HCT116 (cell line): Measurements from ENCODE around the gene DDR2. TPM values are rescaled to one million over a fixed set of nuclear protein-coding genes. Genes with fewer than 3 reads are reported as not detected.
"Not testable (repeated sequence)": the region's sequence is repeated elsewhere in the genome, so short reads cannot be mapped to it uniquely, and the experiment has no call there.

Experiments
- ATAC-seq: fragments of 200-7000 bp; cut with Tn5 transposase; 2 replicates; pipeline ENCODE4 v1.9.1; 2020; ENCODE audit warnings: mild to moderate bottlenecking, moderate library complexity
- BruUV-seq: library from RNA; stranded (reverse); fragments of 400-500 nt; replicated peaks from 2 replicates; lab custom pipeline; 2021; lab: Mats Ljungman, UMichigan
- CTCF ChIA-PET: fragments of 300-600 bp; sonication (Branson Sonifier 250); formaldehyde crosslinking; loops from one replicate; lab custom pipeline; 2021; ENCODE audit warnings: antibody characterized with exemption; lab: Charles Lee
- POLR2A ChIA-PET: fragments of 300-600, 350-600 bp; sonication (Branson Sonifier 250); formaldehyde crosslinking; loops from one replicate; lab custom pipeline; 2021; ENCODE audit warnings: antibody characterized with exemption; lab: Charles Lee
- RAD21 ChIA-PET, 2 experiments: fragments of 300-600 bp; sonication (Branson Sonifier 250); formaldehyde crosslinking; loops; one replicate each; lab custom pipeline; 2023; ENCODE audit warnings: low total read pairs in 2 of 2; ENCODE audit not compliant: uncharacterized antibody in 2 of 2, unreplicated experiment in 2 of 2, low non-redundant PET in 1 of 2; lab: Charles Lee
- DNase-seq: peaks from one replicate; pipeline ENCODE4 v3.0.0-alpha.2; 2010; ENCODE audit warnings: low read depth, low spot score
- H2AFZ ChIP-seq: fragments of 200-600 bp; shearing (Covaris generic), sonication (generic); 2 replicates; pipeline ENCODE4 v1.6.1; 2017; ENCODE audit warnings: low read depth, mixed run types, mixed read lengths, antibody characterized with exemption, low read length; ENCODE audit not compliant: poor library complexity, severe bottlenecking
- H3K27ac ChIP-seq: 2 replicates; pipeline ENCODE4 v1.5.1; 2012; ENCODE audit warnings: low read depth, low read length
- H3K27me3 ChIP-seq: fragments of 200-600 bp; sonication (generic); 2 replicates; pipeline ENCODE4 v1.6.1; 2016; ENCODE audit warnings: mixed run types, low read length, mixed read lengths; ENCODE audit not compliant: insufficient read depth
- H3K36me3 ChIP-seq, 2 experiments: fragments of 200-500 bp in 1 of 2; fragments of 200-600 bp in 1 of 2; sonication (Bioruptor generic) in 1 of 2; sonication (generic) in 1 of 2; 2 replicates each; pipeline versions ENCODE4 v1.5.1 to v1.6.1; 2014 to 2016; ENCODE audit warnings: low read length in 2 of 2, inconsistent platforms in 1 of 2, mixed read lengths in 1 of 2, mixed run types in 1 of 2; ENCODE audit not compliant: insufficient read depth in 2 of 2, control insufficient read depth in 1 of 2
- H3K4me1 ChIP-seq, 2 experiments: fragments of 200-600 bp in 1 of 2; sonication (generic) in 1 of 2; 2 replicates each; pipeline versions ENCODE4 v1.5.1 to v1.6.1; 2012 to 2017; ENCODE audit warnings: low read length in 2 of 2, inconsistent platforms in 1 of 2, mild to moderate bottlenecking in 1 of 2, mixed read lengths in 1 of 2, mixed run types in 1 of 2, moderate library complexity in 1 of 2; ENCODE audit not compliant: insufficient read depth in 2 of 2, control insufficient read depth in 1 of 2
- H3K4me2 ChIP-seq: fragments of 200-600 bp; sonication (generic); 2 replicates; pipeline ENCODE4 v1.6.1; 2017; ENCODE audit warnings: mixed run types, low read length, mixed read lengths
- H3K4me3 ChIP-seq, 2 experiments: fragments of 200-600 bp in 1 of 2; sonication (generic) in 1 of 2; replicated peaks in 1 of 2; 2 replicates each; pipeline ENCODE4 v1.5.1; 2011 to 2016; ENCODE audit warnings: low read length in 2 of 2, control low read depth in 1 of 2, low read depth in 1 of 2, mild to moderate bottlenecking in 1 of 2, mixed read lengths in 1 of 2, mixed run types in 1 of 2
- H3K79me2 ChIP-seq: fragments of 200-600 bp; sonication (generic); 2 replicates; pipeline ENCODE4 v1.6.1; 2017; ENCODE audit warnings: mild to moderate bottlenecking, mixed run types, low read length, moderate library complexity, mixed read lengths; ENCODE audit not compliant: insufficient read depth
- H3K9ac ChIP-seq: fragments of 200-600 bp; sonication (generic); 2 replicates; pipeline ENCODE4 v1.6.1; 2016; ENCODE audit warnings: low read length, mixed read lengths
- H3K9me2 ChIP-seq: fragments of 200-600 bp; sonication (generic), shearing (Covaris generic); 2 replicates; pipeline ENCODE4 v1.6.1; 2017; ENCODE audit warnings: mixed run types, mild to moderate bottlenecking, moderate library complexity; ENCODE audit not compliant: insufficient read depth
- H3K9me3 ChIP-seq, 2 experiments: fragments of 200-500 bp in 1 of 2; fragments of 200-600 bp in 1 of 2; sonication (Bioruptor generic) in 1 of 2; sonication (generic) in 1 of 2; 2 replicates each; pipeline ENCODE4 v1.6.1; 2014 to 2017; ENCODE audit warnings: low read length in 2 of 2, mixed read lengths in 2 of 2, inconsistent platforms in 1 of 2, low read depth in 1 of 2, mild to moderate bottlenecking in 1 of 2, mixed run types in 1 of 2, moderate library complexity in 1 of 2; ENCODE audit not compliant: control insufficient read depth in 1 of 2, insufficient read depth in 1 of 2
- H4K20me1 ChIP-seq: fragments of 200-600 bp; sonication (generic), shearing (Covaris generic); 2 replicates; pipeline ENCODE4 v1.6.1; 2017; ENCODE audit warnings: mixed run types, mild to moderate bottlenecking, moderate library complexity; ENCODE audit not compliant: insufficient read depth
- CEBPB ChIP-seq: IDR thresholded peaks from 2 replicates; pipeline ENCODE4 v1.6.1; 2012; ENCODE audit warnings: low read depth
- POLR2A ChIP-seq: IDR thresholded peaks from 2 replicates; pipeline ENCODE4 v1.7.0; 2011; ENCODE audit warnings: borderline replicate concordance; ENCODE audit not compliant: insufficient read depth, insufficient read length; ENCODE audit errors: extremely low read depth
- ZNF274 ChIP-seq: fragments of 200-500 bp; sonication (Bioruptor generic); IDR thresholded peaks from 2 replicates; pipeline ENCODE4 v1.6.1; 2014; ENCODE audit warnings: mild to moderate bottlenecking, low read depth, low read length, inconsistent platforms
- intact Hi-C: fragments of 100-400 bp; cut with micrococcal nuclease; formaldehyde crosslinking; loops from 2 replicates; pipeline ENCODE4 v1.10.0; 2022
- total RNA-seq: library from RNA; stranded (reverse); gene quantifications from one replicate; pipeline ENCODE4 v1.2.1, GENCODE V29; 2021; ENCODE audit not compliant: unreplicated experiment
- TF ChIP-seq, protein P1 (sequence below): IDR thresholded peaks from 2 replicates; pipeline ENCODE4 v1.6.1; 2011; ENCODE audit warnings: mild to moderate bottlenecking, low read length, moderate library complexity; ENCODE audit not compliant: insufficient replicate concordance; ENCODE audit errors: extremely low read depth

The DDR2 gene
- total RNA-seq, 1 experiment from 2014 or later = 0.84 TPM

DNA sequence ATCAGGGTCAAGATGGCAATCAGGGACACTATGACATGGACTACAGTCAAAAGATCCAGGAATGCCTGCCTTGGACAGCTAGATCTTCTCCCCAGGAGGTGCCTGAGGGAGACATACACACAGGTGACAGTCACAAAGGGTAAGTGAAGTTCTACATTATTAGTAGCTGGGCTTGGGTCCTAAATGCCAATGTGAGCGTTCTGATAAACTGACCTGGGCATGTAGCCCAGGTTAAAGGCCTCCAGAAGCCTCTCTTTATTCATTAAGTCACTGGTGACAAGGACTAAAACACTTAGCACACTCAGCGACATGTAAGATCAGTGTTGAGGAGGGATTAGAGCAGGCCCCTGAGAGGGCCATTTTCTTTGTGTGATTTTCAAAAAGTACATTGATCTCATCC lies 109.3 kb downstream of the DDR2 start:
- 0 out of 2 replicates have a peak, but pooled peaks cover 2% of the 10 kb centered on the region for H3K9me2 ChIP-seq
- no peaks in the 10 kb centered on the region for H3K27me3 ChIP-seq
- DNase-seq (no peak), ATAC-seq (no peak)
- no peak overlapping the region for H3K27ac ChIP-seq
- no TSS peak for BruUV-seq
- H3K4me2 ChIP-seq = no peak overlapping the region
- no peaks in the 10 kb centered on the region for H3K36me3 ChIP-seq
- no peak overlapping the region for H2AFZ ChIP-seq
- no peaks in the 10 kb centered on the region for H3K4me1 ChIP-seq
- intact Hi-C loops = no loop called here
- no peak for TF ChIP-seq POLR2A
- TF ChIP-seq, protein P1, sequence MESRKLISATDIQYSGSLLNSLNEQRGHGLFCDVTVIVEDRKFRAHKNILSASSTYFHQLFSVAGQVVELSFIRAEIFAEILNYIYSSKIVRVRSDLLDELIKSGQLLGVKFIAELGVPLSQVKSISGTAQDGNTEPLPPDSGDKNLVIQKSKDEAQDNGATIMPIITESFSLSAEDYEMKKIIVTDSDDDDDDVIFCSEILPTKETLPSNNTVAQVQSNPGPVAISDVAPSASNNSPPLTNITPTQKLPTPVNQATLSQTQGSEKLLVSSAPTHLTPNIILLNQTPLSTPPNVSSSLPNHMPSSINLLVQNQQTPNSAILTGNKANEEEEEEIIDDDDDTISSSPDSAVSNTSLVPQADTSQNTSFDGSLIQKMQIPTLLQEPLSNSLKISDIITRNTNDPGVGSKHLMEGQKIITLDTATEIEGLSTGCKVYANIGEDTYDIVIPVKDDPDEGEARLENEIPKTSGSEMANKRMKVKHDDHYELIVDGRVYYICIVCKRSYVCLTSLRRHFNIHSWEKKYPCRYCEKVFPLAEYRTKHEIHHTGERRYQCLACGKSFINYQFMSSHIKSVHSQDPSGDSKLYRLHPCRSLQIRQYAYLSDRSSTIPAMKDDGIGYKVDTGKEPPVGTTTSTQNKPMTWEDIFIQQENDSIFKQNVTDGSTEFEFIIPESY = no peak
- no peak for TF ChIP-seq ZNF274
- no peak for TF ChIP-seq CEBPB
- no peak overlapping the region for H3K9ac ChIP-seq
- ChIA-PET RAD21 (no interaction called here), POLR2A (no interaction called here), CTCF (no interaction called here)
- no peaks in the 10 kb centered on the region for H3K79me2 ChIP-seq
- H3K9me3 ChIP-seq = no peaks in the 10 kb centered on the region
- no peak overlapping the region for H3K4me3 ChIP-seq
- H4K20me1 ChIP-seq = no peaks in the 10 kb centered on the region

- H3K4me1 ChIP-seq, H3K9ac ChIP-seq, RAD21 ChIA-PET, DNase-seq, ATAC-seq, H3K27ac ChIP-seq, H3K9me3 ChIP-seq, H2AFZ ChIP-seq, H4K20me1 ChIP-seq, intact Hi-C loops, H3K27me3 ChIP-seq, H3K36me3 ChIP-seq, POLR2A ChIA-PET, H3K9me2 ChIP-seq, H3K4me3 ChIP-seq, CTCF ChIA-PET, H3K79me2 ChIP-seq, BruUV-seq, H3K4me2 ChIP-seq: not testable (repeated sequence)
These were observed 114.1 kb downstream of the DDR2 start for GRCh38 chr1:162746264-162746942.
